Upper lobe of right lung (tissue), 1 donor: ENCODE measurements around the gene CADPS2. TPM values are rescaled to one million over a fixed set of nuclear protein-coding genes. Genes with fewer than 3 reads are reported as not detected.
"Not testable (repeated sequence)": the region's sequence is repeated elsewhere in the genome, so short reads cannot be mapped to it uniquely, and the experiment has no call there.

Experiments
- ATAC-seq: fragments of 200-7000 bp; cut with Tn5 transposase; one replicate; pipeline ENCODE4 v1.9.1; 2020; ENCODE audit warnings: mild to moderate bottlenecking, moderate library complexity
- DNase-seq: peaks from one replicate; pipeline ENCODE4 v3.0.0-alpha.2; 2020
- H3K27ac ChIP-seq: fragments of 200-600 bp; one replicate; pipeline ENCODE4 v1.8.0; 2022
- H3K27me3 ChIP-seq: fragments of 200-600 bp; one replicate; pipeline ENCODE4 v1.8.0; 2022; ENCODE audit warnings: mild to moderate bottlenecking
- H3K36me3 ChIP-seq: fragments of 200-600 bp; one replicate; pipeline ENCODE4 v1.8.0; 2022
- H3K4me1 ChIP-seq: fragments of 200-600 bp; one replicate; pipeline ENCODE4 v1.8.0; 2022
- H3K4me3 ChIP-seq: fragments of 200-600 bp; one replicate; pipeline ENCODE4 v1.8.0; 2022; ENCODE audit warnings: mild to moderate bottlenecking
- H3K9me3 ChIP-seq: fragments of 200-600 bp; one replicate; pipeline ENCODE4 v1.8.0; 2022
- intact Hi-C: fragments of 100-400 bp; cut with DNase I; formaldehyde crosslinking; loops from one replicate; pipeline ENCODE4 v1.11.0; 2022
- total RNA-seq: library from RNA; stranded (reverse); fragmentation: NEBNext Ultra II Directional; extraction: Animal tissue kit (Norgen Biotek cat#: 25700); gene quantifications from one replicate; pipeline ENCODE4 v1.2.1, GENCODE V29; 2021
- TF ChIP-seq, protein P1 (sequence below): fragments of 200-600 bp; IDR thresholded peaks from one replicate; pipeline ENCODE4 v1.8.0; 2022; ENCODE audit warnings: antibody characterized with exemption
- donor health status: DM: no; HTN: yes; CAD: no; lungs with severe emphysema.

The CADPS2 gene
- total RNA-seq, 1 donor from 2014 or later: 46.1 TPM

DNA sequence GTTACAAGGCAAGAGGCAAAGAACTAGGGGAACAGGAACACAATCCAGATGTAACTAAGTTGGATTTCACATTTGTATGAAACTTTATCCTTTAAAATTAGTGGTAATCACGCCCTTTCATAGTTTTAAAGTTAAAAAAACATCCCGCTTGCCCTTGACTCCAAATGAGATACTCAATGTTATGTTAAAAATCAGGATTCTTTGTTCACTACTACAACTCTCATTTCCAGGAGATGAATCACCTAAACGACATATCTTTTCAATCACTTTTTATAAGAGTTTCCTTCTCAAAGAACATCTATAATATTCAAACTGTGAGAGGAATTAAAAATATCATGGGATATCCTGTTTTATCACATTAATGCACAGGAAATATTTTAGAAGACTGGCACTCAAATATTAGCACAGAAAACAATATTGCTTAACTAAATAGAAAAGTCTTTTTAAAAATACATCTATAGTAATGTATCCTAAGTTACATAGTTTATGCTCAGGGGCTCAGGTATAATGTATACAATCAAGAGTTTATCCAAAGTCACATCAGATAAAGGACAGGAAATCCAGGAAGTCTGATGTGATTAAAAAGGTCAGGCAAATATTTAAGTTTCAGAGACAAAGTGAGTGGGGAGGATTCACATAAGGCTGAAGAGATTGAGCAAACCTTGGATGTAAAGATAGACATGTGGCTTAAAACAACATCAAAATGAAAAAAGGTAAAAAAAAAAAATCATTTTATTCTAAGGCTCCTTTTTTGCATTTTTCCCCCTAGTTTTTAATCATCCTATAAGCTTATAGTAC is 41.9 kb downstream of the CADPS2 start:
- Histone ChIP-seq H3K36me3 (no peaks in the 10 kb centered on the region), H3K4me1 (peaks cover 9% of the 10 kb centered on the region), H3K9me3 (no peaks in the 10 kb centered on the region), H3K27ac (no peak overlapping the region), H3K27me3 (no peaks in the 10 kb centered on the region), H3K4me3 (no peak overlapping the region)
- TF ChIP-seq, protein P1, sequence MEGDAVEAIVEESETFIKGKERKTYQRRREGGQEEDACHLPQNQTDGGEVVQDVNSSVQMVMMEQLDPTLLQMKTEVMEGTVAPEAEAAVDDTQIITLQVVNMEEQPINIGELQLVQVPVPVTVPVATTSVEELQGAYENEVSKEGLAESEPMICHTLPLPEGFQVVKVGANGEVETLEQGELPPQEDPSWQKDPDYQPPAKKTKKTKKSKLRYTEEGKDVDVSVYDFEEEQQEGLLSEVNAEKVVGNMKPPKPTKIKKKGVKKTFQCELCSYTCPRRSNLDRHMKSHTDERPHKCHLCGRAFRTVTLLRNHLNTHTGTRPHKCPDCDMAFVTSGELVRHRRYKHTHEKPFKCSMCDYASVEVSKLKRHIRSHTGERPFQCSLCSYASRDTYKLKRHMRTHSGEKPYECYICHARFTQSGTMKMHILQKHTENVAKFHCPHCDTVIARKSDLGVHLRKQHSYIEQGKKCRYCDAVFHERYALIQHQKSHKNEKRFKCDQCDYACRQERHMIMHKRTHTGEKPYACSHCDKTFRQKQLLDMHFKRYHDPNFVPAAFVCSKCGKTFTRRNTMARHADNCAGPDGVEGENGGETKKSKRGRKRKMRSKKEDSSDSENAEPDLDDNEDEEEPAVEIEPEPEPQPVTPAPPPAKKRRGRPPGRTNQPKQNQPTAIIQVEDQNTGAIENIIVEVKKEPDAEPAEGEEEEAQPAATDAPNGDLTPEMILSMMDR: no peak
- no peak for DNase-seq
- intact Hi-C loops: no loop called here
- ATAC-seq: no peak

- ATAC-seq: no peak
- intact Hi-C loops: no loop called here
- no peaks in the 10 kb centered on the region for H3K36me3 ChIP-seq
- no peak for DNase-seq
- no peaks in the 10 kb centered on the region for H3K27me3 ChIP-seq
- TF ChIP-seq, protein P1: no peak
- no peak overlapping the region for H3K27ac ChIP-seq
- H3K4me3 ChIP-seq: no peak overlapping the region
- no peaks in the 10 kb centered on the region for H3K9me3 ChIP-seq
- H3K4me1 ChIP-seq: peaks cover 9% of the 10 kb centered on the region
Observed at GRCh38 chr7:122842971-122843370, 43.3 kb downstream of the CADPS2 start.

- H3K36me3 ChIP-seq, H3K27ac ChIP-seq, DNase-seq, ATAC-seq, H3K27me3 ChIP-seq, H3K9me3 ChIP-seq, H3K4me3 ChIP-seq, intact Hi-C loops, H3K4me1 ChIP-seq: not testable (repeated sequence)
Observed at GRCh38 chr7:122836286-122836685, 50.0 kb downstream of the CADPS2 start.

- H3K4me3 ChIP-seq, ATAC-seq, H3K27me3 ChIP-seq, H3K9me3 ChIP-seq, H3K36me3 ChIP-seq, H3K27ac ChIP-seq, intact Hi-C loops, H3K4me1 ChIP-seq: not testable (repeated sequence)
- peak; percentile 69 for DNase-seq
Observed at GRCh38 chr7:122834571-122834942, 51.7 kb downstream of the CADPS2 start.

DNA sequence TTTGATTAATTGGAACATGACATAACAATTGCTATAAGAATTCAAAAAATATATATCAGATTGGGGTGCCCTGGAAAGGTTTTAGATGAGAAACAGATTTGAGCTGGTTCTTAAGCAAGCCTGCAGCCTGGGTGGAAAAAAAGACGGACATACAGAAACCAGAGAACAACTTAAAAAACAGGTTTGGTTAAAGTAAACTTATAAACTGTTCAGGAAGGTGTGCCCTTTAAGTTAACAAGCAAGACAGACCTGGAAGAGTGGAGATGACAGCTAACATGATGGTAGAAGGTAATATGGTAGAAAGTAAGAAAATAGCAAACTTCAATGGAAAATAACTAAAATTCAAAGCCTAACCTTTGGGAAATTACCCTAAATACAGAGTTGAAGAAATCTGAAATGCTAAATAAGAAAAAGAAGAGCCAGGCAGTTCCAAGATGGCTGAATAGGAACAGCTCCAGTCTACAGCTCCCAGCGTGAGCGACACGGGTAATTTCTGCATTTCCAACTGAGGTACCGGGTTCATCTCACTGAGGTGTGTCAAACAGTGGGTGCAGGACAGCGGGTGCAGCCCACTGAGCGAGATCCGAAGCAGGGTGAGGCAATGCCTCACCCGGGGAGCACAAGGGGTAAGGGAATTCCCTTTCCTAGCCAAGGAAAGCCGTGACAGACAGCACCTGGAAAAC is 52.2 kb downstream of the CADPS2 start:
- Histone ChIP-seq H3K36me3 (no peaks in the 10 kb centered on the region), H3K27ac (no peak overlapping the region), H3K9me3 (no peaks in the 10 kb centered on the region), H3K4me3 (no peak overlapping the region), H3K27me3 (no peaks in the 10 kb centered on the region), H3K4me1 (no peaks in the 10 kb centered on the region)
- ATAC-seq: no peak
- intact Hi-C loops: no loop called here
- DNase-seq: no peak
- TF ChIP-seq, protein P1: no peak

DNA sequence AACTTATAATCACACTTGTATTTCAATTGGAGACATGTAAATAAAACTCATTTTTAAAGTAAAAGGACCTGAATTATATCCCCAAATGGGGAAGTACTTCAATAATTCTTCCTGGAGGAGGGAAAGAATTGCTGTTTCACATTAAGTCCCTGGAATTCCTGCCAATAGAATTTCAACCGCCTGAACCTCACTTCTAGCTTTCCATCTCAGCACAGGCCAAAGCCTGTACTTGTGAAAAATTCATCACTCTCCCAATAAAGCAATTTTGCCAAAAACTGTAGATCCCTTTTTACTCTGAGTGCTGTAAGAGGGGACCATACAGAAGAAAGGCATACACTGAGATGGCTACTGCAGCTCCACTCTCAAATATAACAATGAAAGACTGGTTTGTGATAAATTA is 54.8 kb downstream of the CADPS2 start:
- DNase-seq (no peak), ATAC-seq (no peak)
- no peak overlapping the region for H3K4me3 ChIP-seq
- no peak overlapping the region for H3K27ac ChIP-seq
- no peaks in the 10 kb centered on the region for H3K4me1 ChIP-seq
- intact Hi-C loops: no loop called here
- no peaks in the 10 kb centered on the region for H3K27me3 ChIP-seq
- H3K36me3 ChIP-seq: no peaks in the 10 kb centered on the region
- H3K9me3 ChIP-seq: no peaks in the 10 kb centered on the region
- TF ChIP-seq, protein P1: no peak
